Astrocyte of the hippocampus (primary cell): Measurements from ENCODE around the gene MDH1.
A peak's percentile ranks its signal among the peaks of the same experiment; 100 is the strongest.

ENCODE experiments used
- DNase-seq: peaks from one replicate; pipeline ENCODE4 v3.0.0; 2011; ENCODE audit warnings: low read depth, low spot score

The MDH1 gene

DNA sequence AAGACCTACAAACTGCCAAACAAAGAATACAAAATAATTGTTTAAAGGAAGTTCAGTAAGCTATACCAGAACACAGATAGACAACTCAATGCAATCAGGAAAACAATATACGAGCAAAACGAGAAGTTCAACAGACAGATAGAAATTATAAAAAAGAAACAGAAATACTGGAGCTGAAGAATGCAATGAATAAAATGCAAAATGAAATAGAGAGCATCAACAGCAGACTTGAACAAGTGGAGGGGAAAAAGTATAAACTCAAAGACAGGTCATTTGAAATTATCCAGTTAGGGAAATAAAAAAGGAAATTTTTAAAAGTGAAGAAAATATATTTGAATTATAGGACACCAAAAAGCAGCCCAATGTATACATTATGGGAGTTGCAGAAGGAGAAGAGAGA, 43.6 kb downstream of the MDH1 start:
- DNase-seq, result no peak

DNA sequence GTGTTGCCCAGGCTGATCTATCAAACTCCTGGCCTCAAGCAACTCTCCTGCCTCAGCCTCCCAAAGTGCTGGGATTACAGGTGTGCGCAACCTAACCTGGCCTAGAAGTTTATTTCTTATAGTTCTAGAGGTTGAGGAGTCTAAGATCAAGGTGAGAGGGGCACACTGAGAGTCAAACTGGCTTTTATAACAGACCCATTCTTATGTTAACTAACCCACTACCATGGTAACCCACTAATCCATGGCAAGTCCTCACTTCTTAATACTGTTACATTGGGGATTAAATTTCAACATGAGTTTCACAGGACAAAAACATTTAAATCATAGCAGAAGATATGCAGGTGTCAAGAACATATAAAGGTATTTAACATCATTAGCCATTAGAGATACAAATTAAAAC, 50.6 kb downstream of the MDH1 start:
- no peak for DNase-seq

DNA sequence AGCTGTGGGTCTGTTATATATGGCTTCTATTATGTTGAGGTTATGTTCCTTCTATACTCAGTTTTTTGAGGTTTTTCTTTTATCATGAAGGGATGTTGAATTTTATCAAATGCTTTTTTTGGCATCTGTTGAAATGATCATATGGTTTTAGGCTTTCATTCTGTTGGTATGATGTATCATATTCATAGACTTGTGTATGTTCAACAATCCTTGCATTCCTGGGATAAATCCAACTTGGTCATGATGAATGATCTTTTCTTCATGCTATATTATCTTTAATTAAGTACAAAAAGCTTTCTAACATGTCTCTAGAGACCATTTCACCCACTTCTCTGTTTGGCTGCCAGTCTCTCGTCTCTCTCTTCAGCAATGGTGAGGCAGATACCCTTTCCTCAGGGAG, 54.2 kb downstream of the MDH1 start:
- DNase-seq, result no peak

DNA sequence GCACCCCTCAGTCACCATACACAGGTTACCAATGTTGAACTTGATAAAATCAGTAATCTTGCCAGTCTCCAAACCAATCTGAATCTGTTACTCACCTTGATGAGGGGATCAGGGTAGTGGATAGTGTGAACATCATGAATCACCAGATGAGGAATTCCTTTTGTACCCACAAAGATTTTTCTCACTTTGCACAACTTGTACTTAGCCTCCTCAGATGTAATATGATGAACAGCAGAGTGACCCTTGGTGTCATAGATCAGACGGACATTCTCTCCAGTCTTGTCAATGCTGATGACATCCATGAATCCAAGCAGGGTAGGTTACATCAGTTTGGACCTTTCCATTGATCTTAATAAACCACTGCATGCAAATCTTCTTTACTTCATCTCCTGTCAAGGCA, 54.7 kb downstream of the MDH1 start:
- DNase-seq, result no peak

DNA sequence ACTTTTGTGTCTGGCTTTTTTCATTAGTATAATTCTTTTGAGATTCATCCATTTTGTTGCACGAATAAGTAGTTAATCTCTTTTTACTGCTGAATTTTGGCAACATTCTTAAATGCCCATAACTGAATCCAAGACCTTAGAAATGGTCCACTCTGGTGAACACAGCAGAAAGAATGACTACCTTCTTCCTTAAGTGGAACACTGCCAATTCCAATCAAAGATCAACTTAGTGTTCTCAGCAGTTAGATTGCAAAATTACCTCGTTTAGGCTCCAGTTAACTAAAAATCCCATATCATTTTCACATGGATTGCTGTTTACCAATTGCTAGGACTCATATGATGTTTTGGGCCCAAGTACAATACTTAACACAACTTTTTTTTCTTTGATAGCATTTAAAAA, 59.9 kb downstream of the MDH1 start:
- DNase-seq, result no peak

DNA sequence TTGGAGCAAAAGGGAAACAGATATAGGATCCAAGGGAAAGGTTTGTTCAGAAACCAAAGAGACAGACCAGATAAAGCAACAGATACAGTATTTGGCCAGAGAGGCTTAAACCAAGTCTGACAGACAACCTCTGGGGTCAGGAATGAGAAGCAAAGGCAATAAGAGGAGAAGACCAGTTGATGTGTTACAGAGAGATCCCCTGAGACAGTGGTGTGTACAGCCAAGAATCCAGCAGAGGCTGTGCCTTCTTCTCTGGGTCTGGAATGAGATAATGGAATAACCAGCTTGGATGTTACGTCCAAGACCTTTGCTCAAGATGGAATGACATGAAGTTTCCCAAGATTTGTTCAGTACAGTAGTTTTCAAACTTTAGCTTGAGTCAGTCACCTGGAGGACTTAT, 61.1 kb downstream of the MDH1 start:
- no peak for DNase-seq

DNA sequence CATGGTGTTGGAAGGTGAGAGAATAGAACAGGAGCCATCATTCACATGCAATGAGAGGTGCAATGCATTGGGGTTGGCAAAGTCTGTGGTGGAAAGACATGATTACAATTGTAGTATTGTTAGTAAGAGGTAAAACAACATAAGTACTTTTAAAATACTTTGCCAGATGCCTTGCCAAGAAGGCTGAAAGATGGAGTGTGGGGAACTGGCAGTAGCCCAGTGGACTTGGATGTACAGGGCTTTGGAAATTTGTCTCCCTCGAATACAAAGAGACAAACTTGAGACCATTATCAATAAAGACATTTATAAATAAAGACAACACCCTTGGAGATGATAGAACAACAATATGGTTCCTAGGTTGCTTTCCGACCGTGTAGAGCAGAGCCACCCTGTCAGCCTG, 62.0 kb downstream of the MDH1 start:
- no peak for DNase-seq

DNA sequence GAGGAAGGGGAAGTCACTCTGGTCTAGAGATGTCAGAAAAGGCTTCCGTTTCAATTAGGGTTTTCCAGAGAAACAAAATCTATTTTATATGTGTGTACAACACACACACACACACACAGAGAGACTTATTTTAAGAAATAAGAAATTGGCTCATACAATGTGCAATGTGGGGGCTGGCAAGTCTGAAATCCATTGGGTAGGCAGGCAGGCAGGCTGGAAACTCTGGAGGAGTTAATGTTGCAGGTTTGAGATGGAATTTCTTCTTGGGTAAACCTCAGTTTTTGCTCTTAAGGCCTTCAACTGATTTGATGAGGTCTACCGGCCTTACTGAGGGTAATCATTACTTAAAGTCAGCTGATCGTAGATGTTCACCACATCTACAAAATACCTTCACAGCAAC, 62.6 kb downstream of the MDH1 start:
- no peak for DNase-seq

DNA sequence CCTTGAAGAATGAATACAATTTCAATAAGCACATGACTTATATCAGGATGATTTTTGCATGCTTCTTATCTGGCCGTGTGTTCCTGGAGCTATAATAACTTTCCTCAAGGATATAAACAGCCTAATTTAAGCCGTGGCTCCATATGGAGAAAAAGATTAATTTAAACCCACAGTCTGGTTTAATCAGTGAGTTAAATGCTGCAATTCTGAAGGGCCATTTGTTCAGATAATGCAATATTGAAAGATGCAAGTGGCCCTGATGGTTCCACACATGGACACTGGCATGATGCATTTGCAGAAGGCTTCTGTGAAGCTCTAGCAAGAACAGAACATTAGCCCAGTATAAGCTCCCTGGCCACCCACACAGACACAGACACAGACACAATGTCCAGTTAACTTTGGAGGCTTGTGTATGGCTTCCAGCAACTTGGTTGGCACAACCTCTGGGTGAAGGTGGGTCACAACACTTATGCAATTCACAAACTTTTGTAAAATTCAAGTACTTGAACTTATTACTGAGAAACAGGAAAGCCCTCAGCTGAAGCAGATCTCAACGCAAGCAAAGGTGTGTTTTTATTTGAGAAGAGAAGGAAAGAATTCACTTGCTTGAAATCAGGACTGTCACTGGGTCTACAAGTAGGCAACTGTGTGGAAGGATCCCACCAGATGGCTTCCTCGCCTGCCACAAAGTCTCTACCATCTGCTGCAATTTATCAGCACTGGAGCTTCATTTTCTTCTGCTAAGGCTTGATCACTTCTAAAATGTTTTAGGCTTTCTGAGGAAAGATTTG, 63.3 kb downstream of the MDH1 start:
- DNase-seq, result no peak

DNA sequence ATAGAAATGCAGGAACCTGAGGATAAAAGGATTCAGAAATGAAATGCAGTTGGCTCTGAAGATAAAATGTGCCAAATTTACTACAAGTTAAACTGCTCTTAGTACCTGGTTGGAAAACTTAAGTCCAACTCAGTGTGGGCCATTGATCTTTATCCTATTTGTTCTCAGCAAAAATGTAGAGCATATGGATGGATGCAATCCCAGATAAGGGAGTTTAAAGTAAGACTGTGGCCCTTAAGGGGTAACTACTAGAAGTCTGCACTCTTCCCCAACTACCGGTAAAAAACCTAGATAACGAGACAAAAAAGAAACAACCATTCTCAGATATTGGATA, 63.9 kb downstream of the MDH1 start:
- DNase-seq, result no peak

DNA sequence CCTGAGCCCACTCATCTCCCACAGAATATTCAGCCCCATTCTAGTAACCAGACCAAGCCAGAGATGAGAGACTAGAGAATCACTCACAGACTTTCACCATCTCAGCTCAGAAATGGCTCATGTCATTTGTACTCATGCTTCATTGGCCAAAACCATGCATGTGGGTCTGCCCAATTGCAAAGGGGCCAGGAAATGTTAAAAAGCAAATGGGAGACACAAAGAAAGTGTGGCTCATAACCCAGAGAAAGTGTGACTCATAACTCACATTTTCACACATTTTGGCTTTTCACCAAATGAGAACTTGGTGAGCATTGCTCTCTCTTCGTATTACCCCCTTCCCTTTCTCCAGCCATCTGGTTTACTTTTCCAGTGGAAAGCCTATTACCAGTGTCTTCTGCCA, 66.2 kb downstream of the MDH1 start:
- DNase-seq, result peak; percentile 50
